Endothelial cell of umbilical vein (primary cell): ENCODE results near the gene SLC6A2. TPM values are rescaled to one million over a fixed set of nuclear protein-coding genes. Genes with fewer than 3 reads are reported as not detected.

Experiments used
- BruUV-seq: library from RNA; stranded (reverse); fragments of 400-500 nt; replicated peaks from 2 replicates; lab custom pipeline; 2021; lab: Mats Ljungman, UMichigan
- CTCF ChIA-PET: fragments of 300-600, 350-600 bp; sonication (Branson Sonifier 250); formaldehyde crosslinking; loops from one replicate; lab custom pipeline; 2021; ENCODE audit warnings: antibody characterized with exemption, inconsistent platforms; lab: Charles Lee
- POLR2A ChIA-PET: fragments of 300-600, 350-600 bp; sonication (Branson Sonifier 250); formaldehyde crosslinking; loops from one replicate; lab custom pipeline; 2021; ENCODE audit warnings: antibody characterized with exemption, inconsistent platforms; lab: Charles Lee
- DNase-seq: peaks from one replicate; pipeline ENCODE4 v3.0.0-alpha.2; 2011; ENCODE audit warnings: low read depth, low spot score
- FAIRE-seq: peaks from 2 replicates; lab custom pipeline; 2011; peaks lifted over from hg19 to GRCh38; lab: Jason Lieb, UNC
- H2AFZ ChIP-seq: 2 replicates; pipeline ENCODE4 v1.6.0; 2012; ENCODE audit warnings: low read depth, low read length, control low read depth, inconsistent platforms
- H3K27ac ChIP-seq: 2 replicates; pipeline ENCODE4 v1.5.1; 2011; ENCODE audit warnings: low read depth, mild to moderate bottlenecking, control low read depth, low read length, moderate library complexity; ENCODE audit not compliant: insufficient read depth
- H3K27me3 ChIP-seq, 2 experiments: 2 replicates each; pipeline versions ENCODE4 v1.6.0 to v1.6.1; 2011; ENCODE audit warnings: low read length in 2 of 2, mixed read lengths in 1 of 2; ENCODE audit not compliant: control insufficient read depth in 2 of 2, insufficient read depth in 2 of 2
- H3K36me3 ChIP-seq, 2 experiments: 2 replicates in 1 of 2; 3 replicates in 1 of 2; pipeline ENCODE4 v1.5.1; 2011; ENCODE audit warnings: low read length in 2 of 2, mild to moderate bottlenecking in 1 of 2, moderate library complexity in 1 of 2; ENCODE audit not compliant: control insufficient read depth in 2 of 2, insufficient read depth in 2 of 2; ENCODE audit errors: extremely low read depth in 1 of 2
- H3K4me1 ChIP-seq: 3 replicates; pipeline ENCODE4 v1.5.1; 2011; ENCODE audit warnings: mild to moderate bottlenecking, low read length; ENCODE audit not compliant: control insufficient read depth, insufficient read depth; ENCODE audit errors: extremely low read depth
- H3K4me2 ChIP-seq: 2 replicates; pipeline ENCODE4 v1.6.1; 2011; ENCODE audit warnings: low read length, control low read depth, mixed read lengths; ENCODE audit not compliant: insufficient read depth
- H3K4me3 ChIP-seq, 3 experiments: fragments of 200-600 bp in 1 of 3; sonication (generic), shearing (Covaris generic) in 1 of 3; replicated peaks in 1 of 3; 2 replicates each; pipeline ENCODE4 v1.5.1; 2011 to 2016; ENCODE audit warnings: control low read depth in 3 of 3, low read length in 3 of 3, mild to moderate bottlenecking in 2 of 3, inconsistent platforms in 1 of 3, low read depth in 1 of 3, moderate library complexity in 1 of 3; ENCODE audit not compliant: insufficient read depth in 1 of 3
- H3K79me2 ChIP-seq: 2 replicates; pipeline ENCODE4 v1.6.0; 2012; ENCODE audit warnings: low read length, inconsistent platforms; ENCODE audit not compliant: control insufficient read depth, insufficient read depth
- H3K9ac ChIP-seq: replicated peaks from 2 replicates; pipeline ENCODE3; 2011; ENCODE audit warnings: low read length, control low read depth; ENCODE audit not compliant: insufficient read depth; ENCODE audit errors: extremely low read depth
- H3K9me1 ChIP-seq: replicated peaks from 3 replicates; pipeline ENCODE4 v1.6.0; 2011; ENCODE audit warnings: mild to moderate bottlenecking, low read length; ENCODE audit not compliant: control insufficient read depth, insufficient read depth; ENCODE audit errors: extremely low read depth
- H3K9me3 ChIP-seq: replicated peaks from 2 replicates; pipeline ENCODE4 v1.5.1; 2012; ENCODE audit warnings: low read length, inconsistent platforms; ENCODE audit not compliant: control insufficient read depth, insufficient read depth
- H4K20me1 ChIP-seq: replicated peaks from 2 replicates; pipeline ENCODE3; 2011; ENCODE audit warnings: mild to moderate bottlenecking, low read length; ENCODE audit not compliant: control insufficient read depth, insufficient read depth; ENCODE audit errors: extremely low read depth
- EZH2 ChIP-seq: IDR thresholded peaks from 2 replicates; pipeline ENCODE4 v1.6.1; 2012; ENCODE audit warnings: borderline replicate concordance, low read depth, mild to moderate bottlenecking, moderate library complexity, low read length, inconsistent platforms; ENCODE audit not compliant: severe bottlenecking
- FOS ChIP-seq: IDR thresholded peaks from 2 replicates; pipeline ENCODE4 v1.6.1; 2011; ENCODE audit warnings: mild to moderate bottlenecking, low read length, moderate library complexity, borderline replicate concordance; ENCODE audit not compliant: insufficient read depth
- GATA2 ChIP-seq: IDR thresholded peaks from 2 replicates; pipeline ENCODE4 v1.7.0; 2011; ENCODE audit warnings: low read depth, mild to moderate bottlenecking, moderate library complexity, mixed read lengths, low read length; ENCODE audit not compliant: insufficient read length, insufficient read depth
- JUN ChIP-seq: IDR thresholded peaks from 2 replicates; pipeline ENCODE4 v1.6.1; 2011; ENCODE audit warnings: borderline replicate concordance, low read depth; ENCODE audit not compliant: insufficient read length, insufficient read depth
- MAX ChIP-seq: IDR thresholded peaks from 2 replicates; pipeline ENCODE4 v1.6.1; 2011; ENCODE audit not compliant: insufficient read depth, insufficient read length
- MYC ChIP-seq: IDR thresholded peaks from one replicate; pipeline ENCODE4 v1.6.1; 2011; ENCODE audit warnings: mild to moderate bottlenecking, low read depth, low read length
- POLR2A ChIP-seq: IDR thresholded peaks from 2 replicates; pipeline ENCODE4 v1.6.1; 2012; ENCODE audit warnings: low read depth, mild to moderate bottlenecking, control low read depth, low read length
- POLR2AphosphoS5 ChIP-seq: IDR thresholded peaks from 2 replicates; pipeline ENCODE4 v1.6.1; 2012; ENCODE audit warnings: low read depth, mild to moderate bottlenecking, control low read depth, low read length, moderate library complexity; ENCODE audit not compliant: insufficient read depth
- dilution Hi-C: fragments of 300-500 bp; cut with MboI; formaldehyde crosslinking; loops from one replicate; pipeline ENCODE4 v1.15.0; 2019; ENCODE audit warnings: low sequenced_read_pairs; ENCODE audit not compliant: extremely low pct_ligation_motif_present
- intact Hi-C: fragments of 100-400 bp; cut with micrococcal nuclease; formaldehyde crosslinking; loops from one replicate; pipeline ENCODE4 v1.10.0; 2022
- polyA plus RNA-seq, 4 experiments: library from polyadenylated mRNA; depleted of rRNA in 3 of 4; stranded (reverse) in 3 of 4; unstranded in 1 of 4; fragments of >200 nt; gene quantifications; 2 replicates each; pipeline versions ENCODE4 v1.2.1 to v1.2.3, GENCODE V29; 2011 to 2012; ENCODE audit warnings: missing spikeins in 1 of 4
- total RNA-seq: library from RNA; stranded (reverse); gene quantifications from 2 replicates; pipeline ENCODE4 v1.2.3, GENCODE V29; 2021
- TF ChIP-seq, protein P1 (sequence below), 2 donors: IDR thresholded peaks; 1 replicate in 1 of 2; 2 replicates in 1 of 2; pipeline ENCODE4 v1.5.1; 2011; ENCODE audit warnings: low read length in 2 of 2, mild to moderate bottlenecking in 2 of 2, moderate library complexity in 2 of 2, control low read depth in 1 of 2, inconsistent platforms in 1 of 2, low read depth in 1 of 2; ENCODE audit not compliant: insufficient read depth in 1 of 2; ENCODE audit errors: extremely low read depth in 1 of 2

SLC6A2 gene
- total and polyA plus RNA-seq, 2 donors (not counting 3 experiments of a cell fraction or from before 2014, with no cell fraction given), result not detected

GRCh38 chr16:55735120-55735781 lies 79.5 kb downstream of the SLC6A2 start:
- dilution Hi-C loops, result loop anchor here (25.0 kb wide), 1 partner anchor 102 kb away; the partner anchor contains the start of gene CES1
- DNase-seq, result no peak
- Histone ChIP-seq H3K9ac (no peak overlapping the region), H3K36me3 (no peaks in the 10 kb centered on the region), H3K27me3 (no peaks in the 10 kb centered on the region), H3K9me3 (no peaks in the 10 kb centered on the region), H3K4me2 (no peak overlapping the region), H4K20me1 (no peaks in the 10 kb centered on the region), H3K4me3 (no peak overlapping the region), H3K27ac (no peak overlapping the region), H3K4me1 (no peaks in the 10 kb centered on the region), H3K79me2 (no peaks in the 10 kb centered on the region), H2AFZ (no peak overlapping the region), H3K9me1 (no peaks in the 10 kb centered on the region)
- no peak for FAIRE-seq
- intact Hi-C loops, result no loop called here
- no TSS peak for BruUV-seq
- ChIA-PET CTCF (no interaction called here), POLR2A (no interaction called here)
- TF ChIP-seq EZH2 (no peak), MYC (no peak), POLR2A (no peak)
- TF ChIP-seq, protein P1, sequence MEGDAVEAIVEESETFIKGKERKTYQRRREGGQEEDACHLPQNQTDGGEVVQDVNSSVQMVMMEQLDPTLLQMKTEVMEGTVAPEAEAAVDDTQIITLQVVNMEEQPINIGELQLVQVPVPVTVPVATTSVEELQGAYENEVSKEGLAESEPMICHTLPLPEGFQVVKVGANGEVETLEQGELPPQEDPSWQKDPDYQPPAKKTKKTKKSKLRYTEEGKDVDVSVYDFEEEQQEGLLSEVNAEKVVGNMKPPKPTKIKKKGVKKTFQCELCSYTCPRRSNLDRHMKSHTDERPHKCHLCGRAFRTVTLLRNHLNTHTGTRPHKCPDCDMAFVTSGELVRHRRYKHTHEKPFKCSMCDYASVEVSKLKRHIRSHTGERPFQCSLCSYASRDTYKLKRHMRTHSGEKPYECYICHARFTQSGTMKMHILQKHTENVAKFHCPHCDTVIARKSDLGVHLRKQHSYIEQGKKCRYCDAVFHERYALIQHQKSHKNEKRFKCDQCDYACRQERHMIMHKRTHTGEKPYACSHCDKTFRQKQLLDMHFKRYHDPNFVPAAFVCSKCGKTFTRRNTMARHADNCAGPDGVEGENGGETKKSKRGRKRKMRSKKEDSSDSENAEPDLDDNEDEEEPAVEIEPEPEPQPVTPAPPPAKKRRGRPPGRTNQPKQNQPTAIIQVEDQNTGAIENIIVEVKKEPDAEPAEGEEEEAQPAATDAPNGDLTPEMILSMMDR (IDR thresholded peaks at IDR 0.05; ENCODE audit: extremely low read depth in 1 of 2, insufficient read depth in 1 of 2, low read depth in 1 of 2, low read length in 2 of 2), result no peak

- H3K4me3 ChIP-seq, result no peak overlapping the region
- dilution Hi-C loops (loop anchor here (25.0 kb wide), 1 partner anchor 101 kb away; the partner anchor contains the start of gene CES1), intact Hi-C loops (no loop called here)
- no peak overlapping the region for H2AFZ ChIP-seq
- ChIA-PET POLR2A (no interaction called here), CTCF (no interaction called here)
- no peak for FAIRE-seq
- no peak for DNase-seq
- H3K4me2 ChIP-seq, result no peak overlapping the region
- BruUV-seq, result no TSS peak
- H3K27ac ChIP-seq, result no peak overlapping the region
- H3K27me3 ChIP-seq, result no peaks in the 10 kb centered on the region
- no peaks in the 10 kb centered on the region for H3K4me1 ChIP-seq
- H3K79me2 ChIP-seq, result no peaks in the 10 kb centered on the region
- TF ChIP-seq MAX (no peak), FOS (no peak), MYC (no peak), POLR2AphosphoS5 (no peak), POLR2A (no peak), GATA2 (no peak), JUN (no peak), EZH2 (no peak)
- TF ChIP-seq, protein P1 (IDR thresholded peaks at IDR 0.05; ENCODE audit: extremely low read depth in 1 of 2, insufficient read depth in 1 of 2, low read depth in 1 of 2, low read length in 2 of 2), result no peak
- no peaks in the 10 kb centered on the region for H3K9me1 ChIP-seq
- no peaks in the 10 kb centered on the region for H4K20me1 ChIP-seq
- no peak overlapping the region for H3K9ac ChIP-seq
- no peaks in the 10 kb centered on the region for H3K9me3 ChIP-seq
- H3K36me3 ChIP-seq, result no peaks in the 10 kb centered on the region
Measured at GRCh38 chr16:55736671-55737070, 80.9 kb downstream of the SLC6A2 start.
